Measurements from ENCODE around the gene BPIFB1. TPM values are rescaled to one million over a fixed set of nuclear protein-coding genes. Genes with fewer than 3 reads are reported as not detected.

BPIFB1 gene
- total and polyA plus RNA-seq, 2 of the 13 experiments (the other 11 are each of a cell fraction or from before 2014, with no cell fraction given) = 0.82 to 4.4 TPM

DNA sequence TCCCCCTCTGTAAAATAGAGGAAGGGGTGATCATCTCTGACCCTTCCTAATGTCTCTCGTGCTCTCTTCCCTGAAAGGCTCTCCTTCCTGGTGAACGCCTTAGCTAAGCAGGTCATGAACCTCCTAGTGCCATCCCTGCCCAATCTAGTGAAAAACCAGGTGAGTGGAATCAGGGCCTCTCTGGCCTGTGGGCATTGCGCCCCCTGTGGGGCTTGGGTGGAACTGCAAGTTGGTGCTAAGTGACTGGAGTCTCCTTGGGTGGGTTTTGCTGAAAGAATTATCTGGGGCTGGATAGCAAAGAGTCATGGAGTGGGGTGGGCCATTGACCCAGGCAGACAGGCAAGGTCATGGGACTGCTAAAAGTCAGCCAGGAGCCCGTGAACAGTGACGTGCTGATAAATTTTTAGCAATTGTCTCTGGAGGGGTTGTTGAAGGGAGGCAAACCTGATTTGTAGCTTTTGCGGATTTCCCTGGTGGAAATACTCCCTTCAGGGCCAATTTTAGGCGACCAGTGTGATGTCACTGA is 8.9 kb downstream of the BPIFB1 start (continued):
- TF ChIP-seq, protein P1, sequence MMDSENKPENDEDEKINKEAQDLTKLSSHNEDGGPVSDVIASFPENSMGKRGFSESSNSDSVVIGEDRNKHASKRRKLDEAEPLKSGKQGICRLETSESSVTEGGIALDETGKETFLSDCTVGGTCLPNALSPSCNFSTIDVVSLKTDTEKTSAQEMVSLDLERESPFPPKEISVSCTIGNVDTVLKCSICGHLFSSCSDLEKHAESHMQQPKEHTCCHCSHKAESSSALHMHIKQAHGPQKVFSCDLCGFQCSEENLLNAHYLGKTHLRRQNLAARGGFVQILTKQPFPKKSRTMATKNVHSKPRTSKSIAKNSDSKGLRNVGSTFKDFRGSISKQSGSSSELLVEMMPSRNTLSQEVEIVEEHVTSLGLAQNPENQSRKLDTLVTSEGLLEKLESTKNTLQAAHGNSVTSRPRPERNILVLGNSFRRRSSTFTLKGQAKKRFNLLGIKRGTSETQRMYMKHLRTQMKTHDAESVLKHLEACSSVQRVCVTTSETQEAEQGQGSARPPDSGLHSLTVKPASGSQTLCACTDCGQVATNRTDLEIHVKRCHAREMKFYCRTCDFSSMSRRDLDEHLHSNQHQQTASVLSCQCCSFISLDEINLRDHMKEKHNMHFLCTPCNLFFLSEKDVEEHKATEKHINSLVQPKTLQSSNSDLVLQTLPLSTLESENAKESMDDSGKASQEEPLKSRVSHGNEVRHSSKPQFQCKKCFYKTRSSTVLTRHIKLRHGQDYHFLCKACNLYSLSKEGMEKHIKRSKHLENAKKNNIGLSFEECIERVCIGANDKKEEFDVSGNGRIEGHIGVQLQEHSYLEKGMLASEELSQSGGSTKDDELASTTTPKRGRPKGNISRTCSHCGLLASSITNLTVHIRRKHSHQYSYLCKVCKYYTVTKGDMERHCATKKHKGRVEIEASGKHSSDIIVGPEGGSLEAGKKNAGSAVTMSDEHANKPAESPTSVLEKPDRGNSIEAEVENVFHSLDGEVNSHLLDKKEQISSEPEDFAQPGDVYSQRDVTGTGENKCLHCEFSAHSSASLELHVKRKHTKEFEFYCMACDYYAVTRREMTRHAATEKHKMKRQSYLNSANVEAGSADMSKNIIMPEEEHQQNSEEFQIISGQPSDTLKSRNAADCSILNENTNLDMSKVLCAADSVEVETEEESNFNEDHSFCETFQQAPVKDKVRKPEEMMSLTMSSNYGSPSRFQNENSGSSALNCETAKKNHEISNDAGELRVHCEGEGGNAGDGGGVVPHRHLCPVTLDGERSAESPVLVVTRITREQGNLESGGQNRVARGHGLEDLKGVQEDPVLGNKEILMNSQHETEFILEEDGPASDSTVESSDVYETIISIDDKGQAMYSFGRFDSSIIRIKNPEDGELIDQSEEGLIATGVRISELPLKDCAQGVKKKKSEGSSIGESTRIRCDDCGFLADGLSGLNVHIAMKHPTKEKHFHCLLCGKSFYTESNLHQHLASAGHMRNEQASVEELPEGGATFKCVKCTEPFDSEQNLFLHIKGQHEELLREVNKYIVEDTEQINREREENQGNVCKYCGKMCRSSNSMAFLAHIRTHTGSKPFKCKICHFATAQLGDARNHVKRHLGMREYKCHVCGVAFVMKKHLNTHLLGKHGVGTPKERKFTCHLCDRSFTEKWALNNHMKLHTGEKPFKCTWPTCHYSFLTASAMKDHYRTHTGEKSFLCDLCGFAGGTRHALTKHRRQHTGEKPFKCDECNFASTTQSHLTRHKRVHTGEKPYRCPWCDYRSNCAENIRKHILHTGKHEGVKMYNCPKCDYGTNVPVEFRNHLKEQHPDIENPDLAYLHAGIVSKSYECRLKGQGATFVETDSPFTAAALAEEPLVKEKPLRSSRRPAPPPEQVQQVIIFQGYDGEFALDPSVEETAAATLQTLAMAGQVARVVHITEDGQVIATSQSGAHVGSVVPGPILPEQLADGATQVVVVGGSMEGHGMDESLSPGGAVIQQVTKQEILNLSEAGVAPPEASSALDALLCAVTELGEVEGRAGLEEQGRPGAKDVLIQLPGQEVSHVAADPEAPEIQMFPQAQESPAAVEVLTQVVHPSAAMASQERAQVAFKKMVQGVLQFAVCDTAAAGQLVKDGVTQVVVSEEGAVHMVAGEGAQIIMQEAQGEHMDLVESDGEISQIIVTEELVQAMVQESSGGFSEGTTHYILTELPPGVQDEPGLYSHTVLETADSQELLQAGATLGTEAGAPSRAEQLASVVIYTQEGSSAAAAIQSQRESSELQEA (CRISPR knock-in tag; IDR thresholded peaks at IDR 0.05; ENCODE audit: not compliant biosample characterization) = no peak
- TF ChIP-seq CHD4 (IDR thresholded peaks at IDR 0.05; ENCODE audit: borderline replicate concordance, low read length) (no peak), NCOA5 (CRISPR knock-in tag; IDR thresholded peaks at IDR 0.05) (no peak), ZNF12 (CRISPR knock-in tag; IDR thresholded peaks at IDR 0.05) (no peak), MTF2 (CRISPR knock-in tag; IDR thresholded peaks at IDR 0.05; ENCODE audit: borderline replicate concordance) (no peak), SALL2 (CRISPR knock-in tag; IDR thresholded peaks at IDR 0.05) (no peak), PHF5A (CRISPR knock-in tag; IDR thresholded peaks at IDR 0.05; ENCODE audit: low read depth, unreplicated experiment) (no peak), ZNF776 (CRISPR knock-in tag; IDR thresholded peaks at IDR 0.05) (no peak), MAZ (IDR thresholded peaks at IDR 0.05; ENCODE audit: borderline replicate concordance, low read depth, low read length) (no peak), MAZ (CRISPR knock-in tag; IDR thresholded peaks at IDR 0.05; ENCODE audit: low read depth) (no peak)
- TF ChIP-seq, protein P2, sequence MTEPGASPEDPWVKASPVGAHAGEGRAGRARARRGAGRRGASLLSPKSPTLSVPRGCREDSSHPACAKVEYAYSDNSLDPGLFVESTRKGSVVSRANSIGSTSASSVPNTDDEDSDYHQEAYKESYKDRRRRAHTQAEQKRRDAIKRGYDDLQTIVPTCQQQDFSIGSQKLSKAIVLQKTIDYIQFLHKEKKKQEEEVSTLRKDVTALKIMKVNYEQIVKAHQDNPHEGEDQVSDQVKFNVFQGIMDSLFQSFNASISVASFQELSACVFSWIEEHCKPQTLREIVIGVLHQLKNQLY (CRISPR knock-in tag; IDR thresholded peaks at IDR 0.05) = no peak
- TF ChIP-seq, protein P3, sequence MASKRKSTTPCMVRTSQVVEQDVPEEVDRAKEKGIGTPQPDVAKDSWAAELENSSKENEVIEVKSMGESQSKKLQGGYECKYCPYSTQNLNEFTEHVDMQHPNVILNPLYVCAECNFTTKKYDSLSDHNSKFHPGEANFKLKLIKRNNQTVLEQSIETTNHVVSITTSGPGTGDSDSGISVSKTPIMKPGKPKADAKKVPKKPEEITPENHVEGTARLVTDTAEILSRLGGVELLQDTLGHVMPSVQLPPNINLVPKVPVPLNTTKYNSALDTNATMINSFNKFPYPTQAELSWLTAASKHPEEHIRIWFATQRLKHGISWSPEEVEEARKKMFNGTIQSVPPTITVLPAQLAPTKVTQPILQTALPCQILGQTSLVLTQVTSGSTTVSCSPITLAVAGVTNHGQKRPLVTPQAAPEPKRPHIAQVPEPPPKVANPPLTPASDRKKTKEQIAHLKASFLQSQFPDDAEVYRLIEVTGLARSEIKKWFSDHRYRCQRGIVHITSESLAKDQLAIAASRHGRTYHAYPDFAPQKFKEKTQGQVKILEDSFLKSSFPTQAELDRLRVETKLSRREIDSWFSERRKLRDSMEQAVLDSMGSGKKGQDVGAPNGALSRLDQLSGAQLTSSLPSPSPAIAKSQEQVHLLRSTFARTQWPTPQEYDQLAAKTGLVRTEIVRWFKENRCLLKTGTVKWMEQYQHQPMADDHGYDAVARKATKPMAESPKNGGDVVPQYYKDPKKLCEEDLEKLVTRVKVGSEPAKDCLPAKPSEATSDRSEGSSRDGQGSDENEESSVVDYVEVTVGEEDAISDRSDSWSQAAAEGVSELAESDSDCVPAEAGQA (IDR thresholded peaks at IDR 0.05; ENCODE audit: low read depth) = no peak
- TF ChIP-seq, protein P3 (CRISPR knock-in tag; IDR thresholded peaks at IDR 0.05; ENCODE audit: borderline replicate concordance) = no peak

Data from HepG2 (cell line).